H1 (cell line): Measurements from ENCODE around the gene DPYD. TPM values are rescaled to one million over a fixed set of nuclear protein-coding genes. Genes with fewer than 3 reads are reported as not detected.

ENCODE experiments used
- CTCF ChIA-PET: fragments of 300-600 bp; sonication (Branson Sonifier 250); formaldehyde crosslinking; loops from one replicate; lab custom pipeline; 2021; ENCODE audit not compliant: partially characterized antibody; lab: Charles Lee
- POLR2A ChIA-PET: fragments of 300-600 bp; sonication (Branson Sonifier 250); formaldehyde crosslinking; loops from one replicate; lab custom pipeline; 2021; ENCODE audit warnings: inconsistent platforms; ENCODE audit not compliant: partially characterized antibody; lab: Charles Lee
- DNase-seq, 2 experiments: peaks; one replicate each; pipeline versions ENCODE4 v3.0.0 to v3.0.0-alpha.2; 2010 to 2022; ENCODE audit warnings: low spot score in 2 of 2, low read depth in 1 of 2, mixed read lengths in 1 of 2
- FAIRE-seq: peaks from 2 replicates; lab custom pipeline; 2011; peaks lifted over from hg19 to GRCh38; lab: Jason Lieb, UNC
- H2AFZ ChIP-seq: 2 replicates; pipeline ENCODE4 v1.8.1; 2012; ENCODE audit warnings: low read length, inconsistent platforms
- H2AK5ac ChIP-seq: 2 replicates; pipeline ENCODE4 v1.6.1; 2013; ENCODE audit warnings: low read depth, low read length
- H2BK120ac ChIP-seq: replicated peaks from 2 replicates; pipeline ENCODE3; 2013; ENCODE audit warnings: low read depth, low read length, inconsistent platforms
- H2BK12ac ChIP-seq: 2 replicates; pipeline ENCODE4 v1.6.1; 2013; ENCODE audit warnings: low read depth, low read length
- H2BK15ac ChIP-seq: 2 replicates; pipeline ENCODE4 v1.6.1; 2013; ENCODE audit warnings: low read length
- H2BK20ac ChIP-seq: 2 replicates; pipeline ENCODE4 v1.6.1; 2013; ENCODE audit warnings: low read length
- H2BK5ac ChIP-seq: 2 replicates; pipeline ENCODE4 v1.6.1; 2013; ENCODE audit warnings: low read depth, low read length
- H3K14ac ChIP-seq: 2 replicates; pipeline ENCODE4 v1.6.1; 2013; ENCODE audit warnings: inconsistent platforms; ENCODE audit not compliant: insufficient read length
- H3K18ac ChIP-seq: 2 replicates; pipeline ENCODE4 v1.6.1; 2013; ENCODE audit warnings: low read length; ENCODE audit errors: extremely low read depth
- H3K23ac ChIP-seq: 2 replicates; pipeline ENCODE4 v1.6.1; 2013; ENCODE audit warnings: inconsistent platforms; ENCODE audit not compliant: insufficient read length
- H3K23me2 ChIP-seq: 2 replicates; pipeline ENCODE4 v1.6.1; 2013; ENCODE audit warnings: low read depth, low read length
- H3K27ac ChIP-seq: 2 replicates; pipeline ENCODE4 v1.6.1; 2011; ENCODE audit warnings: low read depth, low read length, inconsistent platforms
- H3K27me3 ChIP-seq, 4 experiments: replicated peaks in 1 of 4; 1 replicate in 1 of 4; 2 replicates in 3 of 4; pipeline versions ENCODE4 v1.6.1 to v1.8.1; 2011 to 2013; ENCODE audit warnings: low read length in 3 of 4, mild to moderate bottlenecking in 3 of 4, inconsistent platforms in 2 of 4, mixed read lengths in 2 of 4, moderate library complexity in 1 of 4; ENCODE audit not compliant: control insufficient read depth in 3 of 4, insufficient read depth in 3 of 4; ENCODE audit errors: extremely low read depth in 1 of 4
- H3K36me3 ChIP-seq, 4 experiments: 2 replicates each; pipeline versions ENCODE4 v1.6.1 to v1.8.1; 2011 to 2013; ENCODE audit warnings: mild to moderate bottlenecking in 4 of 4, low read length in 3 of 4, moderate library complexity in 2 of 4, control low read depth in 1 of 4, inconsistent platforms in 1 of 4; ENCODE audit not compliant: insufficient read depth in 4 of 4, control insufficient read depth in 2 of 4
- H3K4ac ChIP-seq: replicated peaks from 2 replicates; pipeline ENCODE3; 2013; ENCODE audit warnings: low read length, low read depth, mixed read lengths, inconsistent platforms; ENCODE audit not compliant: insufficient read length
- H3K4me1 ChIP-seq, 4 experiments: replicated peaks in 1 of 4; 1 replicate in 1 of 4; 2 replicates in 3 of 4; pipeline versions ENCODE4 v1.6.1 to v1.8.1; 2011 to 2013; ENCODE audit warnings: low read length in 3 of 4, inconsistent platforms in 2 of 4, mixed read lengths in 1 of 4; ENCODE audit not compliant: insufficient read depth in 4 of 4, control insufficient read depth in 3 of 4
- H3K4me2 ChIP-seq, 2 experiments: 2 replicates each; pipeline versions ENCODE4 v1.6.1 to v1.8.1; 2011 to 2013; ENCODE audit warnings: low read depth in 2 of 2, low read length in 2 of 2, control low read depth in 1 of 2, inconsistent platforms in 1 of 2, mild to moderate bottlenecking in 1 of 2; ENCODE audit not compliant: insufficient read depth in 1 of 2
- H3K4me3 ChIP-seq, 4 experiments: fragments of 200-600, 300-600 bp in 1 of 4; sonication (generic), shearing (Covaris generic), sonication (Bioruptor Twin) in 1 of 4; 2 replicates each; pipeline versions ENCODE4 v1.5.1 to v1.8.1; 2011 to 2016; ENCODE audit warnings: low read length in 4 of 4, low read depth in 3 of 4, control low read depth in 2 of 4, inconsistent platforms in 2 of 4, mild to moderate bottlenecking in 2 of 4, mixed read lengths in 1 of 4, moderate library complexity in 1 of 4; ENCODE audit not compliant: insufficient read depth in 2 of 4; ENCODE audit errors: extremely low read depth in 1 of 4
- H3K56ac ChIP-seq: replicated peaks from 2 replicates; pipeline ENCODE3; 2013; ENCODE audit warnings: low read depth, mild to moderate bottlenecking, mixed read lengths, low read length, inconsistent platforms; ENCODE audit not compliant: insufficient read length
- H3K79me1 ChIP-seq: 2 replicates; pipeline ENCODE4 v1.6.1; 2013; ENCODE audit warnings: low read depth, low read length, control low read depth
- H3K79me2 ChIP-seq, 2 experiments: 2 replicates each; pipeline versions ENCODE4 v1.6.1 to v1.8.1; 2012 to 2013; ENCODE audit warnings: low read length in 2 of 2, mild to moderate bottlenecking in 2 of 2, inconsistent platforms in 1 of 2; ENCODE audit not compliant: insufficient read depth in 2 of 2, control insufficient read depth in 1 of 2
- H3K9ac ChIP-seq, 4 experiments: replicated peaks in 1 of 4; 1 replicate in 1 of 4; 2 replicates in 3 of 4; pipeline versions ENCODE4 v1.6.1 to v1.8.1; 2011 to 2013; ENCODE audit warnings: low read depth in 3 of 4, low read length in 3 of 4, control low read depth in 2 of 4, mild to moderate bottlenecking in 2 of 4, moderate library complexity in 2 of 4, inconsistent platforms in 1 of 4; ENCODE audit errors: extremely low read depth in 1 of 4
- H3K9me3 ChIP-seq, 2 experiments: 2 replicates each; pipeline versions ENCODE4 v1.6.1 to v1.8.1; 2012 to 2013; ENCODE audit warnings: mild to moderate bottlenecking in 2 of 2, moderate library complexity in 2 of 2, control low read depth in 1 of 2, inconsistent platforms in 1 of 2, low read depth in 1 of 2, low read length in 1 of 2, mixed read lengths in 1 of 2; ENCODE audit not compliant: insufficient read depth in 2 of 2
- H4K20me1 ChIP-seq, 2 experiments: replicated peaks in 1 of 2; 2 replicates each; pipeline versions ENCODE3 to v1.8.1; 2011 to 2013; ENCODE audit warnings: inconsistent platforms in 2 of 2, low read length in 2 of 2, mild to moderate bottlenecking in 1 of 2; ENCODE audit not compliant: insufficient read depth in 2 of 2, control insufficient read depth in 1 of 2
- H4K5ac ChIP-seq: 2 replicates; pipeline ENCODE4 v1.6.1; 2013; ENCODE audit warnings: low read length, low read depth, mixed read lengths, inconsistent platforms; ENCODE audit not compliant: insufficient read length
- H4K8ac ChIP-seq: 2 replicates; pipeline ENCODE4 v1.8.0; 2013; ENCODE audit warnings: mild to moderate bottlenecking, moderate library complexity, low read length, inconsistent platforms; ENCODE audit not compliant: insufficient read depth; ENCODE audit errors: extremely low read depth
- H4K91ac ChIP-seq: replicated peaks from 2 replicates; pipeline ENCODE3; 2013; ENCODE audit warnings: low read length, mixed read lengths, inconsistent platforms; ENCODE audit not compliant: insufficient read length
- EGR1 ChIP-seq: IDR thresholded peaks from 2 replicates; pipeline ENCODE4 v1.6.1; 2011; ENCODE audit warnings: low read depth, low read length, borderline replicate concordance
- KDM5A ChIP-seq: fragments of 200-600 bp; IDR thresholded peaks from 2 replicates; pipeline ENCODE4 v1.7.1; 2012; ENCODE audit warnings: mild to moderate bottlenecking, low read length, inconsistent platforms, mixed read lengths
- TCF12 ChIP-seq: IDR thresholded peaks from 2 replicates; pipeline ENCODE4 v1.6.1; 2011; ENCODE audit warnings: low read depth, mild to moderate bottlenecking, low read length
- WGBS, 2 experiments: shearing (Covaris generic) in 1 of 2; methylation state at CpG; one replicate each; pipeline versions ENCODE4 v1.1.6 to v1.1.7; 2013 to 2015; ENCODE audit warnings: low lambda C conversion rate in 2 of 2, mixed read lengths in 2 of 2, inconsistent platforms in 1 of 2, low coverage in 1 of 2, missing lambda C conversion rate in 1 of 2; ENCODE audit not compliant: insufficient replicate concordance in 2 of 2, insufficient coverage in 1 of 2, insufficient read length in 1 of 2; ENCODE audit errors: extremely low coverage in 1 of 2, missing lambda C conversion rate in 1 of 2; 5-methylcytosine and 5-hydroxymethylcytosine counted together
- polyA plus RNA-seq, 7 experiments: library from polyadenylated mRNA; depleted of rRNA in 3 of 7; stranded (reverse) in 5 of 7; unstranded in 2 of 7; fragments of >200 nt in 5 of 7; fragments of 200-250 nt in 2 of 7; gene quantifications; 1 replicate in 5 of 7; 2 replicates in 1 of 7; 4 replicates in 1 of 7; pipeline versions ENCODE4 v1.2.1 to v1.2.3, GENCODE V29; 2011 to 2013; ENCODE audit warnings: missing spikeins in 2 of 7, mixed read lengths in 2 of 7
- total RNA-seq: library from RNA; stranded (reverse); fragmentation: NEBNext Ultra II Directional; extraction: Animal tissue kit (Norgen Biotek cat#: 25700); gene quantifications from 2 replicates; pipeline ENCODE4 v1.2.1, GENCODE V29; 2021

DPYD gene
- total and polyA plus RNA-seq, 2 of the 8 experiments (the other 6 are each of a cell fraction or from before 2014, with no cell fraction given): 0.29 to 0.73 TPM

DNA sequence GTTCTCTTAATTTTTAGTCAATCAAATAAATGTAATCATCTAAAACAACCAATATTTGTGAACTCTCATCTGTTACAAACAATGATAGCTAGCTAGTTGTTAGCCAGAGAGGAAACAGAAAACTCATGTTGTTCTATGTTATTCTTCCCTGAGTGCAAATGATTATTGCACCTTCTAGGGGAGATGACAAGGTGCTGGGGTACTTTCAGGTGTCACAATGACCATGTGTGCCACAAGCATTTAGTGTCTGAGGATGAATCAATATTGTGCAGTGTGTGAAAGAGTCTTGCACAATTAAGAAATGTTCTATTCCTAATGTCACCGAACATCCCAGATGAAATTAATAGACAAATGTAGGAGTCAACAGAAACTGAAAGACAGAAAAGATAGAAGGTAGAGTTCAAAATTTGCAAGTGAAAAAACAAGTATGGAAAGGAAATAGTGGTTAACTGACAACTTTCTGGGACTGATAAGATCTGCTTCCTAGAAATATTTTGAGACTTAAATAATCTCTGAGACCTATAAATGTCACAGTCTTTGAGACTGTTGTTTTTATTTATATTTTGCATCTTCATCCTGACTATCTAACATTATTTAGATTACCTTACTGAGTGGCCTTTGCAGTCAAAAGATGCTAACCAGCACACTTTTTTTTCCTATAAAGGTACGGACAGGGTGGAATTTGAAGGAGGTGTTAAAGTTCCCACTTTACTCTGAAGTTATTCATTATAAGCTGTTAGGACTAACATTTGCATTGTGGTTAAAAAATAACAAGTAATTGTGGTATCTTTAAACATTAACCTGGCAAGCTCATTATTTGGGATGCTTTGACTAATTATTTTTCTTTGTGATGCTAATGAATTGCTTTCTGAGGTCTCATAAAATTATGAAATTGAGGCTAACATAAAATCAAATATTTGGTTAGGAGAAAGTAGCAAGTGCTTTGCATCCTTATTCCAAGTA lies 21.6 kb upstream of the DPYD start:
- no peak for FAIRE-seq
- ChIA-PET POLR2A (no interaction called here), CTCF (no interaction called here)
- H2BK120ac ChIP-seq: no peak overlapping the region
- no peak overlapping the region for H2BK15ac ChIP-seq
- no peaks in the 10 kb centered on the region for H3K9me3 ChIP-seq
- no peaks in the 10 kb centered on the region for H3K36me3 ChIP-seq
- H4K91ac ChIP-seq: no peak overlapping the region
- H3K56ac ChIP-seq: no peak overlapping the region
- no peak overlapping the region for H3K4me2 ChIP-seq
- no peak overlapping the region for H3K4me3 ChIP-seq
- no peak overlapping the region for H2BK20ac ChIP-seq
- no peak overlapping the region for H2BK5ac ChIP-seq
- no peaks in the 10 kb centered on the region for H4K20me1 ChIP-seq
- 79% methylated on average over 2 of the region's 2 CpGs; no CpG with 5 or more reads in 1 of the 2 experiments for WGBS, 2 experiments
- H3K79me1 ChIP-seq: no peaks in the 10 kb centered on the region
- TF ChIP-seq EGR1 (no peak), KDM5A (no peak), TCF12 (no peak)
- H3K4me1 ChIP-seq: no peaks in the 10 kb centered on the region
- H4K8ac ChIP-seq: no peak overlapping the region
- DNase-seq: no peak
- no peaks in the 10 kb centered on the region for H3K27me3 ChIP-seq
- no peak overlapping the region for H3K27ac ChIP-seq
- H2AFZ ChIP-seq: no peak overlapping the region
- no peaks in the 10 kb centered on the region for H3K79me2 ChIP-seq
- H3K4ac ChIP-seq: no peak overlapping the region
- H2AK5ac ChIP-seq: no peak overlapping the region
- H3K23ac ChIP-seq: no peak overlapping the region
- no peak overlapping the region for H3K9ac ChIP-seq
- H4K5ac ChIP-seq: no peak overlapping the region
- H3K14ac ChIP-seq: no peak overlapping the region
- H3K18ac ChIP-seq: no peak overlapping the region
- no peak overlapping the region for H2BK12ac ChIP-seq
- H3K23me2 ChIP-seq: no peaks in the 10 kb centered on the region
